Stimulated activated CD8-positive, alpha-beta memory T cell treated with anti-CD3 and anti-CD28 coated beads, Interleukin-7, amount 100 ng/mL, for 1 hour (primary cell): ENCODE measurements around the gene ITGA8.
"Not testable (repeated sequence)": the region's sequence is repeated elsewhere in the genome, so short reads cannot be mapped to it uniquely, and the experiment has no call there.

Source experiments
- DNase-seq, 2 donors: peaks; one replicate each; pipeline ENCODE4 v3.0.0-alpha.2; 2020; ENCODE audit warnings: low read depth in 2 of 2

The ITGA8 gene

GRCh38 chr10:15684768-15685167, 35.0 kb downstream of the ITGA8 start:
- DNase-seq = no peak

GRCh38 chr10:15681076-15681475, 38.6 kb downstream of the ITGA8 start:
- DNase-seq = no peak

GRCh38 chr10:15678851-15679250, 40.9 kb downstream of the ITGA8 start:
- DNase-seq = no peak

- DNase-seq = no peak
These were observed 47.3 kb downstream of the ITGA8 start for GRCh38 chr10:15672469-15672868.

- no peak for DNase-seq
These were observed 48.8 kb downstream of the ITGA8 start for GRCh38 chr10:15670880-15671279.

GRCh38 chr10:15661574-15661973, 58.1 kb downstream of the ITGA8 start:
- DNase-seq = no peak

- DNase-seq = no peak
These were observed 58.7 kb downstream of the ITGA8 start for GRCh38 chr10:15660990-15661389.

- DNase-seq = no peak
These were observed 61.5 kb downstream of the ITGA8 start for GRCh38 chr10:15658069-15658702.

GRCh38 chr10:15652757-15653156, 67.0 kb downstream of the ITGA8 start:
- DNase-seq = no peak

- no peak for DNase-seq
These were observed 67.6 kb downstream of the ITGA8 start for GRCh38 chr10:15652117-15652516.

- DNase-seq = no peak
These were observed 68.5 kb downstream of the ITGA8 start for GRCh38 chr10:15651175-15651574.

GRCh38 chr10:15642095-15642494, 77.6 kb downstream of the ITGA8 start:
- no peak for DNase-seq

GRCh38 chr10:15640536-15641085, 79.1 kb downstream of the ITGA8 start:
- no peak for DNase-seq

GRCh38 chr10:15636446-15636845, 83.3 kb downstream of the ITGA8 start:
- no peak for DNase-seq

- DNase-seq = no peak
These were observed 87.1 kb downstream of the ITGA8 start for GRCh38 chr10:15632456-15633091.

GRCh38 chr10:15631205-15631604, 88.5 kb downstream of the ITGA8 start:
- DNase-seq = not testable (repeated sequence)

- DNase-seq = no peak
These were observed 89.4 kb downstream of the ITGA8 start for GRCh38 chr10:15630353-15630752.

- DNase-seq = no peak
These were observed 92.0 kb downstream of the ITGA8 start for GRCh38 chr10:15627617-15628196.

GRCh38 chr10:15626937-15627336, 92.8 kb downstream of the ITGA8 start:
- DNase-seq = no peak

- no peak for DNase-seq
These were observed 94.5 kb downstream of the ITGA8 start for GRCh38 chr10:15625261-15625660.

GRCh38 chr10:15624401-15625196, 95.1 kb downstream of the ITGA8 start:
- DNase-seq = no peak

GRCh38 chr10:15620836-15621515, 98.7 kb downstream of the ITGA8 start:
- DNase-seq = no peak
